Femur (tissue), 1 donor: ENCODE data around the gene ROCK2.
"Not testable (repeated sequence)": the region's sequence is repeated elsewhere in the genome, so short reads cannot be mapped to it uniquely, and the experiment has no call there.

Source experiments
- DNase-seq: peaks from one replicate; pipeline ENCODE4 v3.0.0-alpha.2; 2017

Gene ROCK2

GRCh38 chr2:11305958-11306357 is 38.5 kb downstream of the ROCK2 start:
- no peak for DNase-seq

DNA sequence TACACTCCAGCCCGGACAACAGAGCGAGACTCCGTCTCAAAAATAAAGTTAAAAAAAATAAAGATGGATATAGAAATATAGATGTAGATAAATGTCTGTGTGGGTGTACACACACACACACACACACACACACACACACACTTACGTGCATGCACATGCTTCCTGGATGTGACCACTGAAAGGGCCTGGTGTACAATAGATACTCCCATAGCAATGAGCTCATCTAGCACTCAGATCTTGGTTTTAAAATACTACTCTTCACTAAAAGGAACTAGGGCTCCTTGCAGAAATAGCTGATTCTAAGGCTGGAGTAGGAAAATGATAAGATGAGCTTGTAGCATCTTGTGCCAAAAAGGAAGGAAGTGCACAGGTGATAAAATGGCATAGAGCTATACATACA is 39.1 kb downstream of the ROCK2 start:
- DNase-seq = no peak

DNA sequence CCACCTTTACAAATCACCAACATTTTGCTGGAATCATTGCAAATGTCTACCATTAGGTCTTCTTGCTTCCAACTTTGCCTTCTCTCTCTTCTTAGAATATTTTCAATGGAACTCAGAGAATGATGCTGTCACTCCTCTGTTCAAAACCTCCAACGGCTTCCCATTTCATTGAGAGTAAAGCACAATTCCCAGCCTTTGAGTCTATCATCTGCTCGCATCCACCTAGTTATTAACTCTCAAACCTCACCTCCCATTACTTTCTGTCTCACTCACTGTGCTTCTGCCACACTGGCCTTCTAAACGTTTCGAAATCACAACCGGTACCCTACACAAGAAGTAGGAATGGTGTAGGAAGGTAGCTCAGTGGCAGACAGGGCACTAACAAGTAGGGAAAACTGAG is 40.0 kb downstream of the ROCK2 start:
- DNase-seq = no peak

- DNase-seq = no peak
These were observed 41.0 kb downstream of the ROCK2 start for GRCh38 chr2:11303290-11304013.

GRCh38 chr2:11299439-11299838 is 45.0 kb downstream of the ROCK2 start:
- no peak for DNase-seq

DNA sequence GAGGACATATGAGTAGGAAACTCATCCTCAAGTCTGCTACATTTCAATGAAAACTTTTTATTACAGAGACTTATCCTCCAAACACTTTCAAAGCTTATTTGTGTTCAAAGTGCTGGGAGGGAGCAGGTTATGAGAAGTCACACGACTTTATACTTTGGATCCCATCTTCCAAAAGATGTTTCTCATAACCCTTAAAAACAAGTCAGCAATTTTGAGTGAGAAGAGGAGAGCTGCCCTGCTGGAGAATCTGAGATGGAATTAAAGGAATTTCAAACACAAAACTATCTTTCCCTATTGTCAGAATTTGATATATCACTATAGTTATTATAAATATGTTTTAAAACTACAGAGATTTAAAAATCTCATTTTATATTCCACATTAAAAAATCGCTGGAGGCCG is 45.8 kb downstream of the ROCK2 start:
- DNase-seq = no peak

DNA sequence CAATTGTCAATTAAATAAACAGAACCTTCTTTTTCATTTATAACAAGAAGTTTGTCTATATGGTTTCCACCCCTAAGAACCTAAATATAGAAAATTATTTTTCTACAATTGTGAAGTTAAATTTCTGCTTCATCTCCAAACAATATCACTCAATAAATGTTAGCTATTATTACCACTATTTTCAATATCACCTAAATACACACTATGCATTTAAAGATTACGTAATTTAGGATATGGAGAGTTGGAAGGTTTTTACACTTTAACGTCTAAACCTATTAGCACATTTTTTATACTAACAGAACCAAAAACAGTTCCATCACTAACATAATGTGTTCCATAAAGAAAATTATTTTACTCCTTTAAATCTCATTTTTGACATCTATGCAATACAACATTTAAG is 48.0 kb downstream of the ROCK2 start:
- DNase-seq = no peak

- DNase-seq = no peak
These were observed 51.8 kb downstream of the ROCK2 start for GRCh38 chr2:11292464-11293255.

GRCh38 chr2:11290713-11291112 is 53.7 kb downstream of the ROCK2 start:
- no peak for DNase-seq

- no peak for DNase-seq
These were observed 54.2 kb downstream of the ROCK2 start for GRCh38 chr2:11290211-11290610.

- no peak for DNase-seq
These were observed 56.0 kb downstream of the ROCK2 start for GRCh38 chr2:11288431-11288830.

- no peak for DNase-seq
These were observed 57.7 kb downstream of the ROCK2 start for GRCh38 chr2:11286749-11287148.

GRCh38 chr2:11286323-11286722 is 58.1 kb downstream of the ROCK2 start:
- no peak for DNase-seq

DNA sequence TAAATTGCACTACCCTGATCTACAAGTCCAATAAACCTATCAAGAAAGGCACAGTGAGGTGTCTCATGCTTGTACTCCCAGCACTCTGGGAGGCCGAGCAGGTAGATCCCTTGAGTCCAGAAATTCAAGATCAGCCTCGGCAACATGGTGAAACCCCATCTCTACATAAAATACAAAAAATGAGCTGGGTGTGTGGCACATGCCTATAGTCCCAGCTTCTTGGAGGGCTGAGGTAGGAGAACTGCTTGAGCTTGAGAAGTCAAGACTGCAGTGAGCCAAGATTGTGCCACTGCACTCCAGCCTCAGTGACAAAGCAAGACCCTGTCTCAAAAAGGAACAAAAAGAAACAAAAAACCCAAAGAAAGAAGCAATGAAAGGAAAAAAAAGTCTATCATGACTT is 58.9 kb downstream of the ROCK2 start:
- no peak for DNase-seq

- DNase-seq = no peak
These were observed 63.2 kb downstream of the ROCK2 start for GRCh38 chr2:11281186-11281585.

DNA sequence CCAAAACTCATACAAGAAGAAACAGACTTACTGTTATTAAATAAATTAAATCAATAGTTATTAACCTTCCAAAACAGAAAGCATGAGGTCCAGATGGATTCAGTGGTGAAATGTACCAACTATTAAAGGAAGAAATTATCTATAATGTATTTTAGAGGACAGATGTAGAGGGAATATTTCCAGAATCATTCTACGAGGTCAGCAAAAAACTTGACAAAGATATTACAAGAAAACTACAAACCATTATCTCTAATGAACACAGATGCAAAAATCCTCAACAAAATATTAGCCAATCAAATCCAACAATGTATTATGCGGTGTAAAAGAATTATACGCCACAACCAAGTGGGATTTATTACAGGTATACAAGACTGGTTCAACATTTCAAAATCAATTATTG is 63.7 kb downstream of the ROCK2 start:
- DNase-seq = no peak

DNA sequence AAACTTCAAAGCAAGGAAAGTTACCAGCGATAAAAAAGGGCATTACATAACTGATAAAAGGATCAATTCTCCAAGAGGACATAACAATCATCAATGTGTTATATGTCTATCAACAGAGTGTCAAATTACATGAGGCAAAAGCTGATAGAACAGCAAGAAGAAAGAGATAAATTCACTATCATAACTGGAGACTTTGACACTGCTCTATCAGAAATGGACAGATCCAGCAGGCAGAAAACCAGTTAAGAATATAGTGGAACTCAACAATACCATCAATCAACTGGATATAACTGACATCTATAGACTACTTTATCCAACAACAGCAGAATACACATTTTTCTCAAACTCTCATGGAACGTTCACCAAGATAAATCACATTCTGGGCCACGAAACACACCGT is 65.0 kb downstream of the ROCK2 start:
- no peak for DNase-seq

GRCh38 chr2:11278219-11278618 is 66.2 kb downstream of the ROCK2 start:
- DNase-seq = no peak

DNA sequence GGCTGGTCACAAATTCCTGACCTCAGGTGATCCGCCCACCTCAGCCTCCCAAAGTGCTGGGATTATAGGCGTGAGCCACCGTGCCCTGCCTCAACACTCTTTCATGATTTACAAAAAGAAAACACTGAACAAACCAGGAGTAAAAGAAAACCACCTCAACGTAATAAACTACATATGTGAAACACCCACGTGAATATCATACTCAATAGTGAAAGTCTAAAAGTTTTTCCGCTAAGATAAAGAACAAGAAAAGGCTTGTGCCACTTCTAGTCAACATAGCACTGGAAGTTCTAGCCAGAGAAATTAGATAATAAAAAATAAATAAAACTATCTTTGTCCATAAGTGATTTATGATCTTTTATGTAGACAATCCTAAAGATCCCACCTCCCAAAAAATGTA is 68.5 kb downstream of the ROCK2 start:
- DNase-seq = no peak

DNA sequence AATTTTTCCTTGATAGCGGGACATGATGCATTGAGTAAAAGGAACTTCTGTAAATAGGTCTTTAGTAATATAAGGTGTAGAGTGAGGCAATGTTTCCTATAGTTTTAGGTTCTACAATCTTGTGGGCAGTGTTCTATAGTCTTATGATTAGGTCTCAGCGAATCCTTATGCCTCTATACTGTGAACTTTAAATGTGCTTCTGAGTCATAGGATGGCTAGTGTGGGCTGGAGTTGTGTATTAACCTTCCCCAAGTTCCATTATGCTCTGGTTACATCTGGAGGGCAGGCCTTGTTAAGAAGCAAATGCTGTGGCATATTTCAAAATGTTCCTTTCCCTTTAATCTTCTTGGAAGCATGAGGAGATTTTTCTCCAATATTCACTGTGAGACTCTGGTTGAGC is 73.5 kb downstream of the ROCK2 start:
- no peak for DNase-seq

DNA sequence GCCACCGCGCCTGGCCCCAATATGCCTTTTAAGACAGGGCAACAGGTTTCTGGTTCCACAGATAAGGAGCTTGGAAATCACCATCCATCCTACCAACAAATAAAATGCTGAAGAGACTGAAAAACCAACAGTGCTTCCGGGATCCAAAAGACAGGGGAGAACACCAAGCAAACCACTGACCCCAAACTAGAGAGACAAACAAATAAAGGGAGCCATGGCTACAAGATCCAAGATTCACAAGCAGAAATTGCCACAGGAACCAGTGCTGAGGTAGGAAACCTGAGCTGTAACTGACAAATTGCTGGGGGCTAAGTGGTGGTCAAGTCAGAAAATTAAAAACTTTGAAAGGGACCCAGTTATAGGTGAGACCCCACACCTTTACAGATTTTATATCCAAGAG is 76.5 kb downstream of the ROCK2 start:
- DNase-seq = no peak

GRCh38 chr2:11264818-11265217 is 79.6 kb downstream of the ROCK2 start:
- DNase-seq = no peak

- no peak for DNase-seq
These were observed 80.4 kb downstream of the ROCK2 start for GRCh38 chr2:11264007-11264406.

DNA sequence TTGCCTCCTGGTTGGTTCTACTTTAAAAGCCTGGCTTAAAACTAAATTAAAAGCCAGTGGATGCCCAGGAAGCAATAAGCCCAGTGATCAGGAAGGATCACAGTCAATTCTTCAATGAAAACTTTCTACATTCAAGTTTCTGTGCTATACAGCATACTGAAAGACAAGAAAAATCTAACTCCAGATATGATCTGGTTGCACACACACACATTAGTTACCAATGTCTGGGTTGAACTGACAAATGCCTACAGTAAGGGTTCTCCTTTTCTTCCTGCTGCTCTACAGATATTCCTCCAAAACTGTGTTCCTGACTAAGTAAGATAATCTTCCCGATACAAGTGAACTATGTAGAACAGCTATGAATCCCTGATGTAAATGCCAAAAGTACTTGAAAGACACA is 81.3 kb downstream of the ROCK2 start:
- DNase-seq = no peak

- DNase-seq = not testable (repeated sequence)
These were observed 82.0 kb downstream of the ROCK2 start for GRCh38 chr2:11262438-11262837.
